Astrocyte of the cerebellum (primary cell): Measurements from ENCODE around the gene HMX3.

Experiments used
- DNase-seq: peaks from one replicate; pipeline ENCODE4 v3.0.0-alpha.2; 2011; ENCODE audit warnings: low read depth
- H3K4me3 ChIP-seq: 2 replicates; pipeline ENCODE4 v1.5.1; 2011; ENCODE audit warnings: mild to moderate bottlenecking, low read depth, low read length, moderate library complexity
- in situ Hi-C: cut with HindIII; loops from 2 replicates; pipeline ENCODE4 v1.10.0; 2017; ENCODE audit warnings: low sequenced_read_pairs
- TF ChIP-seq, protein P1 (sequence below): IDR thresholded peaks from 2 replicates; pipeline ENCODE4 v1.5.1; 2012; ENCODE audit warnings: low read length, low read depth, moderate library complexity, mild to moderate bottlenecking; ENCODE audit errors: missing control alignments

HMX3 gene

DNA sequence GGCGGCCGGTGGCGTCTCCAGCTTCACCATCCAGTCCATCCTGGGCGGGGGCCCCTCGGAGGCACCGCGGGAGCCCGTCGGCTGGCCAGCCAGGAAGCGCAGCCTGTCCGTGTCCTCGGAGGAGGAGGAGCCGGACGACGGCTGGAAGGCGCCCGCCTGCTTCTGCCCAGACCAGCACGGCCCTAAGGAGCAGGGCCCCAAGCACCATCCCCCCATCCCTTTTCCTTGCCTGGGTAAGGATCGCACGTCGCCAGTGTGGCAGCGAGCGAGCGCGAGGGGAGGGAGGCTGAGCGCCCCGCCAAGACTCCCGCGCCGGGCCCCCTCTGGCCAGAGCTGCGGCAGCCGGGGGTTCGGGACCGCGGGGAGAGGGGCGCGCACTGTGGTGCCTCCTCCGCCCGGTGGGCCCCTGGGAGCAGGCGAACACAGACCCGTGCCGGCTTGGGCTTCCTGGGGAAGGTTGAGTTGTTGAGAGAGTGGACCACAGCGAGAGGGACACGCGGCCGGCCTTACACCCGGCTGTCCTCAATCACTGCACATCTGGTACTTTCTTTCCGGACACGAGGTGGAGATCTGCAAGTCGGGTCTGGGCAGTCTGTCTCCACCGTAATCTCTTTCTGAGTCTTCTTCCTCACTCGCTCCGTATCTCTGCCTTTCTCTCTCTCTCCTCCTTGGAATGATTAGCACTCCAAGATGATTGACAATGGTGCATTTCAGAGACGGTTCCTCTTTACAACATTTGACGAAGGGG is 12.8 kb downstream of the HMX3 start:
- DNase-seq, result no peak
- in situ Hi-C loops, result no loop called here
- no peak overlapping the region for H3K4me3 ChIP-seq
- TF ChIP-seq, protein P1, sequence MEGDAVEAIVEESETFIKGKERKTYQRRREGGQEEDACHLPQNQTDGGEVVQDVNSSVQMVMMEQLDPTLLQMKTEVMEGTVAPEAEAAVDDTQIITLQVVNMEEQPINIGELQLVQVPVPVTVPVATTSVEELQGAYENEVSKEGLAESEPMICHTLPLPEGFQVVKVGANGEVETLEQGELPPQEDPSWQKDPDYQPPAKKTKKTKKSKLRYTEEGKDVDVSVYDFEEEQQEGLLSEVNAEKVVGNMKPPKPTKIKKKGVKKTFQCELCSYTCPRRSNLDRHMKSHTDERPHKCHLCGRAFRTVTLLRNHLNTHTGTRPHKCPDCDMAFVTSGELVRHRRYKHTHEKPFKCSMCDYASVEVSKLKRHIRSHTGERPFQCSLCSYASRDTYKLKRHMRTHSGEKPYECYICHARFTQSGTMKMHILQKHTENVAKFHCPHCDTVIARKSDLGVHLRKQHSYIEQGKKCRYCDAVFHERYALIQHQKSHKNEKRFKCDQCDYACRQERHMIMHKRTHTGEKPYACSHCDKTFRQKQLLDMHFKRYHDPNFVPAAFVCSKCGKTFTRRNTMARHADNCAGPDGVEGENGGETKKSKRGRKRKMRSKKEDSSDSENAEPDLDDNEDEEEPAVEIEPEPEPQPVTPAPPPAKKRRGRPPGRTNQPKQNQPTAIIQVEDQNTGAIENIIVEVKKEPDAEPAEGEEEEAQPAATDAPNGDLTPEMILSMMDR, result no peak

DNA sequence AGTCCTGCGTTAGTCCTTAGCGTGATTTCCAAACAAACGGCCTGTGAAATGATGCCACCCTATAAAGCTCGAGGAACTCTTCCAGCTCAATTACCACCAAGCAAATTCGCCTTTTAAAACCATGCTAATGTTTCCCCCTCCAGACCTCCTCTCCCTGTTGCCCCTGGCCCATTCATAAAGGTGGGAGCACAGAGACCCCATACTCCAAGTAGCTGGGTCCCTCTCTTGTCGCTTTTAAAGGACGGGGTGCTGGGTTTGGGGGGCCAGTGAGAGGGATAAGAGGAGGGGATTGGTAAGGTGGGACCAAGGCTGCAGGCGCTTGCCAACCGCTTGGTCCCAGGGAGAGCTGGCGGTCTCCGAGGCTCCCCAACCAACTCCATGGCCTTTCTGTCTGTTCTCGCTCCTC is 13.4 kb downstream of the HMX3 start:
- TF ChIP-seq, protein P1, result no peak
- in situ Hi-C loops, result no loop called here
- no peak overlapping the region for H3K4me3 ChIP-seq
- DNase-seq, result no peak

DNA sequence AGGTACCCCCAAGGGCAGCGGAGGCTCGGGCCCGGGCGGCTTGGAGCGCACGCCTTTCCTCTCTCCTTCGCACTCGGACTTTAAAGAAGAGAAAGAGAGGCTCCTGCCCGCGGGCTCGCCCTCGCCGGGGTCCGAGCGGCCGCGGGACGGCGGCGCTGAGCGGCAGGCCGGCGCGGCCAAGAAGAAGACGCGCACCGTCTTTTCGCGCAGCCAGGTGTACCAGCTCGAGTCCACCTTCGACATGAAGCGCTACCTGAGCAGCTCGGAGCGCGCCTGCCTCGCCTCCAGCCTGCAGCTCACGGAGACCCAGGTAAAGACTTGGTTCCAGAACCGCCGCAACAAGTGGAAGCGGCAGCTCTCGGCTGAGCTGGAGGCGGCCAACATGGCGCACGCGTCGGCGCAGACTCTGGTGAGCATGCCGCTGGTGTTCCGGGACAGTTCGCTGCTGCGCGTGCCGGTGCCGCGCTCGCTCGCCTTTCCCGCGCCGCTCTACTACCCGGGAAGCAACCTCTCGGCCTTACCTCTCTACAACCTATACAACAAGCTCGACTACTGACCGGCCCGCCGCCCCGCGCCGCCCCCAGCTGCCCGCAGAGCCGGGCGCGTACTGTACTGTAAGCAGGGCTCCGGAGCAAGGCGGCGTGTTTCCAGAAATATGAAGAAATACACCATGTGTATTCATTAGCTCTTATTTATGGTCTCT is 13.9 kb downstream of the HMX3 start:
- in situ Hi-C loops, result no loop called here
- H3K4me3 ChIP-seq, result peak overlapping the region; percentile 34
- DNase-seq, result no peak
- TF ChIP-seq, protein P1, result no peak

DNA sequence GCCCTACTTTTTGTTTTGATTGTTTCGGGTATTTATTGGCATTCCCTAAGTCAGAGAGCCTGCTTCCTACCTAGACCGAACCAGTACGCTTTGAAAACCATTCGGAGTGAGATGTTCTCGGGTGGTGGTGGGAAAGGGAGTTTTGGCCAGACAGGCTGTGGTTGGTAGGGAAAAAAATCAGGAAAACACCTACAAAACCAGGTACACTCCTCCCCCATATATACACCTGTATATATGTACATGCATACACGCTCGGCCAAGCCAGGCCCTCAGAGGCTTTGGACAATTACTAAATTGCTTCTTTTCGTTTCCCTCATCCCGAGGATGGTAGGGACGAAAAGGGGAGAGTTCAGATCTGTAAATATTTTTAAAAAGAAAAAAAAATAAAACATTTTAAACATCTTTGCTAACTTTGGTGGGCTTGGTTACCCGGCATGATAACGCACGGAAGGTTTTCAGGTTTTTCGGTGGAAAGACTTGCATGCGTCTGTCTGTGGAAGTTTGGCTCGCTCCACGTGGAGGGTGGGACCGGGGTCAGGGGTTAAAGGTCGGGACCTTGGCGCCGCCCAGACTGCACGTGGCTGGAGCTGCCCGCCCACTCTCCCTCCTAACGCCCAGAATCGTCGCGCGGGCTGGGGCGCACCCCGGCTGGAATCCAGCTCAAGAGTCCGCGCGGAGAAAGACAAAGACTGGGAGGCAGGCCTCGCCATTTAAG is 14.7 kb downstream of the HMX3 start:
- DNase-seq, result no peak
- in situ Hi-C loops, result no loop called here
- H3K4me3 ChIP-seq, result peak overlapping the region; percentile 34
- TF ChIP-seq, protein P1, result no peak

DNA sequence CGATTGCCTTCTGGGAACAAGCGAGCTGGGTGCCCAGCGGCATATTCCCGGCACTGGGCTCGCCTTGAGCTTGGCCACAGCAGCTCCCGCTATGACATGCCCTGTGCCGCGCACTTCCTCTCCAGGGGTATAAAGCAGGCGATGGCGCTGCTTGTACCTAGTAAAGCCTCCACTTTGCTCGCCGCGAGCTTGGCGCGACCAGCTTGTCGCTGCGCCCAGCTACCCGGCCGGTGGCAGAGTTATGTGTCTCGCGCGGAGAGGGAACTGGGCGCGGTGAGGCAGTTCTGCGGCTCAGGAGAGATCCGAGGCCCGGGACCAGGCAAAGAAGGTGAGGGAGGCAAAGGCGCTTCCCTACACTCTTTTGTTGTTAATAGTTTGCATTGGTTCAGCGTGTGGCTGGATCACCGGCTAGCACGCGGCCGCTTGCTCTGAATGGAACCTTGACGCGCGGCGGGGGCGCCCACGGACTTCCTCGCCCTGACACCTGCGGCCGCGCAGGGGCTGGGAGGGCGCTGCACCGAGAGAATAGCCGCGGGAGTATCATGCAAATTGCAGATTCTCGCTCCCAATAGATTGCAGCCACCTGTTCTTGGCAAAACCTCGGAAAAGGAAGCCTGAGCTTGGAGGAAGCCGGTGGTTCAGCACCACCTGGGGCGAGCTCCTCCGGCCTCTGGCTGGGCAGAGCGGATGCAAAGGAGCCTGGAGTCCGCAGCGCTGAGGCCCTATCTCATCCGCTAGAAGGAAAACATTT is 15.4 kb downstream of the HMX3 start:
- TF ChIP-seq, protein P1, result no peak
- H3K4me3 ChIP-seq, result no peak overlapping the region
- in situ Hi-C loops, result no loop called here
- no peak for DNase-seq

- TF ChIP-seq, protein P1, result no peak
- in situ Hi-C loops, result no loop called here
- no peak overlapping the region for H3K4me3 ChIP-seq
- no peak for DNase-seq
These were observed 16.0 kb downstream of the HMX3 start for GRCh38 chr10:123151737-123152135.
